C4-2B (cell line): ENCODE results near the gene GRB10.

Experiments
- ZFX ChIP-seq: fragments of 450-650 bp; IDR thresholded peaks from 2 replicates; pipeline ENCODE4 v1.6.1; 2017
- TF ChIP-seq, protein P1 (sequence below): fragments of 450-650 bp; conservative IDR thresholded peaks from 2 replicates; pipeline ENCODE4 v1.5.1; 2017; ENCODE audit warnings: mild to moderate bottlenecking

DNA sequence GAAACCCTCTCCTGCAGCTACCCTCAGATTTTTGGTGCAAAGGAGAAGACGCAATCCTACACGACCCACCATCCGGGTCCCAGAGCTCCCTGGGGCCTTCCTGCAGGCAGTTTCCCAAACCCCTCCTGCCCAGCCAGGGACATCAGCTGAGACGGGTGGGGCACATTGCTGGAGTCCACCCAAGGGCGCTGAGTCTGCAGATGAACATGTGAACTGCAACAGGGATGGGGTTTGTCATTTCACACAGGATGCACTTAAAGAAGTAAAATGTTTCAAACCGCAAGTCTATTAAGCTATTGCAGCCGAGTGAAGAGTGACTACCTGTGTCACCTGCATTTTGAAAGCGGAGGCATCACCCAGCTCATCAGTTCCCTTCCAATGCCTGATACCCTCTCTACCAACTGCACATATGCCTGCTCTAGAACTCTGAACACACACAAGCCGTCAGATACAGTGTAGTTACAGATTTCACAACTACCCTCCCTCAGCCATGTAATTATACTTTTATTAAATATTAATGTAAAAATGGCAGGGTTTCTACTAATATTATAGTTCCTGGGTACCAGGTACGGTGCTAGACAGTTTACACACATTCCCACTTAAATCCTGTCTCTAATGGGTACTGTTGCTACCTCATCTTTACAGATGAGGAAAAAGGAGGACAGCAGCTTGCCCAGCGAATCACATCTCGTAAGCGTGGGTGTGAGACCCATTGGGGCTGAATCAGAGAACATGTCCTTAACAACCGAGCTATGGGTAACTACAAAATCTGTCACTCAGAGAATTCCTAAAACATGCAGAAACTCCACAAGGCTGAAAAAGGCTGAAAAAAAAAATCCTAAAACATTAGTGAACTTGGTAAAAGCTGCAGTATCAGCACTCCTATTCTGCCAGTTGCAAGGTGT, 71.2 kb downstream of the GRB10 start:
- TF ChIP-seq, protein P1, sequence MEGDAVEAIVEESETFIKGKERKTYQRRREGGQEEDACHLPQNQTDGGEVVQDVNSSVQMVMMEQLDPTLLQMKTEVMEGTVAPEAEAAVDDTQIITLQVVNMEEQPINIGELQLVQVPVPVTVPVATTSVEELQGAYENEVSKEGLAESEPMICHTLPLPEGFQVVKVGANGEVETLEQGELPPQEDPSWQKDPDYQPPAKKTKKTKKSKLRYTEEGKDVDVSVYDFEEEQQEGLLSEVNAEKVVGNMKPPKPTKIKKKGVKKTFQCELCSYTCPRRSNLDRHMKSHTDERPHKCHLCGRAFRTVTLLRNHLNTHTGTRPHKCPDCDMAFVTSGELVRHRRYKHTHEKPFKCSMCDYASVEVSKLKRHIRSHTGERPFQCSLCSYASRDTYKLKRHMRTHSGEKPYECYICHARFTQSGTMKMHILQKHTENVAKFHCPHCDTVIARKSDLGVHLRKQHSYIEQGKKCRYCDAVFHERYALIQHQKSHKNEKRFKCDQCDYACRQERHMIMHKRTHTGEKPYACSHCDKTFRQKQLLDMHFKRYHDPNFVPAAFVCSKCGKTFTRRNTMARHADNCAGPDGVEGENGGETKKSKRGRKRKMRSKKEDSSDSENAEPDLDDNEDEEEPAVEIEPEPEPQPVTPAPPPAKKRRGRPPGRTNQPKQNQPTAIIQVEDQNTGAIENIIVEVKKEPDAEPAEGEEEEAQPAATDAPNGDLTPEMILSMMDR = no peak
- no peak for TF ChIP-seq ZFX
